IPS-NIHi7 (cell line): ENCODE data around the gene CHST11.

ENCODE experiments used
- DNase-seq: peaks from one replicate; pipeline ENCODE4 v3.0.0; 2012; ENCODE audit warnings: mixed read lengths; ENCODE audit errors: extremely low spot score

CHST11 gene

DNA sequence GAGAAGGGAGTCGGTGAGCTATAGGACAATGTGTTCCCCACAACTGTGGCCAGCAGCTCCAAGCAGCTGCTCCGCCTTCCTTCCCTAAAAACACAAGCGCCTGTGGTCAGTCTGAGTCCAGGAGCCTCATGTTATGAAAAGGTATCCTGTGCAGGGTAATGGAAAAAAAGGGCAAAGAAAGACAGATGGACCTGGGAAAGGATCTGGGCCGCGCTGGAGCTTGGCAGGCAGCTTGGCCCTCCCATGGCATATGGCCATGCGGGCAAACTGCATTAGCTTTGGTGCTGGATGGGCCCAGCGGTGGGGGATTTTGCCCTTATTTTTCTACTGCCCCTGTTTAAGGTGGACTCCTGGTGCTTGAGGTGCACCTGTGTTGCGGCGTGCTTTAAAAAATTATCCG, 23.7 kb upstream of the CHST11 start:
- no peak for DNase-seq

- DNase-seq: no peak
Measured at GRCh38 chr12:104434129-104434528, 22.6 kb upstream of the CHST11 start.

DNA sequence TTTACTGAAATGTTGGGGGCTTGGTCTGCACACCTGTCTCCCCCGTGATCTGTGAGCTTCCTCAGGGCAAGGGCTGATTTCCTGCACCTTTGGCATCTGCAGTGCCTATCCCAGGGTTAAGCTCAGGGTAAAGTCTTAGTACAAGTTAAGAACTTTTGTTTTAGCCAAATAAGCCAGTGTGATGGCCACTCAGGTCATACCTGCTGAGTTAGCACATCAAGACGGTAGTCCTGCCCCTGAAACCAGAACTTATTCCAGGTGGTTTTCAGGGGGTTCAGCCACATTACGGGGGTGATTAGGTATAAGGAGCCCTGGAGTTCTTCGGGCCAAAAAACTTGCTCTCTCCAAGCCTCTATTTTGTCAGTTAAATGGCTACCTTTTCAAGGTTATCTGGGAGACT, 21.6 kb upstream of the CHST11 start:
- no peak for DNase-seq

GRCh38 chr12:104435765-104436164, 21.0 kb upstream of the CHST11 start:
- no peak for DNase-seq

- DNase-seq: no peak
Measured at GRCh38 chr12:104436790-104437189, 20.0 kb upstream of the CHST11 start.

GRCh38 chr12:104438134-104438533, 18.6 kb upstream of the CHST11 start:
- DNase-seq: no peak

DNA sequence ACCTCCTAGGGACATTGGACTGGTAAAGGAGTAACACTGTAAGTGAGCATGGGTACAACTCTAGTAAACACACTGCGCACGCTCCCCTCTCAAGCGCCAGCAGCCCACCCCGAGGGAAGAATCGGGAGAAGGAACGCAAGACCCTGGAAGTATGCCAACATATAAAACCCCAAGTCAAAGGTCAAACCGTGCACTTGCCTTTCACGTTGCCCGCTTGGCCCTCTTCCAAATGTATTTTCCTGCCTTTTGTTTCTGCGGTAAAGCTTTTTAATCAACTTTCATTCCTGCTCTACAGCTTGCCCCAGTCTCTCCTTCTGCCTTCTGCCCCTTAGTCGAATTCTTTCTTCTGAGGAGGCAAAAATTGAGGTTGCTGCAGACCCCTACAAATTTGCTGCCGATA, 17.6 kb upstream of the CHST11 start:
- no peak for DNase-seq

GRCh38 chr12:104443008-104443407, 13.7 kb upstream of the CHST11 start:
- no peak for DNase-seq

DNA sequence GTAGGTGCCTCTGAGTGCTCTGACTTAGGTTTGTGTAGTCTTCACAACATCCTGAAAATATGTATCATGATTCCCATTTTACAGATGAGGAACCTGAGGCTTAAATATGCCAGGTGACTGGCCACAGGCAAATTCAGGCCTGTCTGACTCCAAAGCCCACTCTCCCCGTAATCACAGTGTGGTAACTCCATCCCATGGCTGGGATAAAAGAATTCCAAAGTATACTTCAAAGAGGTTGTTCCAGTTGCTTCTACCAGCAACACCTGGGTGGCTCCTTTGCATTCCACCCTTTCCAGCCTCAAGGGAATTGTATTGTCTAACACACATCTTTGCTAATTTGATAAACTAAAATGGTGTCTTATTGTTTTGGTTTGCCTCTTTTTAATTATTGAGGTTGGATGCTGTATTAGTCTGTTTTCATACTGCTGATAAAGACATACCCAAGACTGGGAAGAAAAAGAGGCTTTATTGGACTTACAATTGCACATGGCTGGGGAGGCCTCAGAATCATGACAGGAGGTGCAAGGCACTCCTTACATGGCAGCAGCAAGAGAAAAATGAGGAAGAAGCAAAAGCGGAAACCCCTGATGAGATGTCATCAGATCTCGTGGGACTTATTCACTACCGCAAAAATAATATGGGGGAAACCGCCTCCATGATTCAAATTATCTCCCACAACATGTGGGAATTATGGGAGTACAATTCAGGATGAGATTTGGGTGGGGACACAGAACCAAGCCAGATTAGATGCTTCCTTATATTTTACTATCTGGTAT, 9.9 kb upstream of the CHST11 start:
- no peak for DNase-seq

- DNase-seq: no peak
Measured at GRCh38 chr12:104448031-104448430, 8.7 kb upstream of the CHST11 start.

DNA sequence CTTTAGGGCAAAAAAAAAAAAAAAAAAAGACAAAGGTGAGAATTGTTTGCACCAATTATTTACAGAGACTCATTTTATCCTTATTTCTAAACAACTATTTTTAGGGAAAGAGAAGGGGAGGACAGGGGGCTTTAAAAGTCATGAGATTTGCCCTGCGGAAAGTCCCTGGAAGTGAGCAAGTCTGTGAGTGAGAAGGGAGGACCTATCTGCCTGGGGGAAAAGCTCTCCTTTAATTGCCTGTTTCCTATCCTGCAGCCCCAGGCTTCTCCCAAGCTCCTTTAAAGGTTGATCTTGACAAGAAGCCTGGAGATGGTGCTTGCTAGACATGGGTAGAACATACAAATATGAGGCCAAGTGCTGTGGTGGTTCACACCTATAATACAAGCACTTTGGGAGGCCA, 8.3 kb upstream of the CHST11 start:
- DNase-seq: no peak

GRCh38 chr12:104450700-104451099, 6.0 kb upstream of the CHST11 start:
- no peak for DNase-seq

DNA sequence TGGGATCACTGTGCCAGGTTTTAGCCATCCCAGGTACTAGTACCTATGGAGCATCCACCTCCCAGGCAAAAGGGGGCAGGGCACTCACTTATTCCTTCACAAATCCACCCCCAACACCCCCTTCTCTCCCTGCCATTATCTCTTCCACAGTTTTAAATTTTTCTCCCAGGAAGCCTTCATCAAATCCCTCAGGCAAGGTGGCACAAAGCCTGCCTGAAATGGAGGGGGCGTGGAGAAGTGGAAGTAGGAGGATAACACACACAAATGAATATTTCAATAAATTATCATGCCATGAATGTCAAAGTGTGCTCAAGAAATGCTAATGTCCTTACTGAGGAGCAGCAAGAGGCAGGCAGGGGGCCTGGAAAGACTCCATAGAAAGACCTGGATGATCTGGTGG, 4.7 kb upstream of the CHST11 start:
- DNase-seq: no peak

DNA sequence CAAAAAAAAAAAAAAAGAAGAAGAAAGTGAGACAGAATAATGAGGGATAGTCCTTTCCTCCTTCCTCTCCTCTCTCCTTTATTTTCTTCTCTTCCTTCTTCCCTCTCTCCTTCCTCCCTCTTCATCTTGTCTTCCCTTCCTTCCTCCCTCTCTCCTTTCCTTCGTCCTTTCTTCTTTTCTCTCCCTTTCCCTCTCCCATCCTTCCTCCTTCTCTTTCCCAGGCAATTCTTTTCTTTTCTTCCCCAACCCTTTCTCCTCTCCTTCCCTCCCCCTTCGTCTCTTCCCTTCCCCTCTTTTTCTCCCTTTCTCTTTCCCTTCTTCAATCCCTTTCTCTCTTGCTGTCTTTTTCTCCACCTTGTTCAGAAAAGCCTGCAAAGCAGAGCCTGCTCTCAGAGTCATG, 3.6 kb upstream of the CHST11 start:
- no peak for DNase-seq

DNA sequence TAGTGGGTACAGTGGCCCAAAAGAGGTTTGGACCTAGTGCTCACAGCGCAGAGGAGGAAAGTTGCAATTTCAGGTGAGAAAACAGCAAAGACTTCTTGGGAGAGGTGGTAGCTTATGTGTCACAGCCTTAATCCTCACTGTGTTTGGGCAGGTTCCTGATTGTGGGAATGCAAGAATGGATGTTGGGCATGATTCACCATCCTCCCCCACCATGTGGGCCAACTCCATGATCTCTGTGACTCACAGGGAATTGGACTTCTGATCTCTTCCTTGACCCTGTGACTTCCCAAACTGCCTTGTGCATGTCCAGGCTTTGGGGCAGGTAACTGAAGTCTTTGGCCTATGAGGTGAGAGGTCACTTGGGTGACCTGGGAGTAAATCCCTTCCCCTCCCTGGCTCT, 1.8 kb upstream of the CHST11 start:
- no peak for DNase-seq

- no peak for DNase-seq
Measured at GRCh38 chr12:104455578-104456416, 951 bp upstream of the CHST11 start.

- DNase-seq: peak; percentile 52
Measured at GRCh38 chr12:104456950-104457745, 400 bp downstream of the CHST11 start.

GRCh38 chr12:104457746-104458693, 1.3 kb downstream of the CHST11 start:
- peak; percentile 56 for DNase-seq

GRCh38 chr12:104458694-104459367, 2.1 kb downstream of the CHST11 start:
- DNase-seq: no peak

DNA sequence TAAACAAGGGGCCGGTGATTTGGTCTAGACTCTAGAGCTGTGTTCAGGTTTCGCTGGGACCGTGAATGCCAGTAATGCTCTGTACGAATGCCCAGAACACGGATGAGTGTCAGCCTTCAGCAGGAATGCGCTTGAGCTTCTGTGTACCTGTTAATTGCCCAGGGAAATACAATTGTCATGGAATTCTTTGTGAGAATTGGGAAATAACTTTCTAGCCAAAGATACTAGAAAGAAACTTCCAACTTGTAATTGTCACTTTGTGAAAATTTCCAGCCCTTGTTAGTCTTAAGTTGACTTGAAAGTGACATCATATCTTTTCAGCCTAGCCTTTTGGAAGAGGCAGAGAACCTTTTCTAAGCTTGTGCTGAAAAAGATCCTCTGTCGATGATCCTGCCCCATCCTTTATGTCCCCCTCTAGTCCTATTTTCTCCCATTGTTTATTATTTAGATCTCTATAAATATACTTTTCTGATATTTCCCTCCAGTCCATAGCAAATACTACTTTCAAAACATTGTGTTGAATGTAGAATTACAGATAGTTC, 2.7 kb downstream of the CHST11 start:
- no peak for DNase-seq
